ENCODE data around the gene NRG3.

NRG3 gene

GRCh38 chr10:82680608-82681007 lies 805.6 kb downstream of the NRG3 start:
- DNase-seq (ENCODE audit: low read depth) = no peak

GRCh38 chr10:82683945-82684344 lies 809.0 kb downstream of the NRG3 start:
- DNase-seq (ENCODE audit: low read depth) = no peak

GRCh38 chr10:82685087-82685486 lies 810.1 kb downstream of the NRG3 start:
- no peak for DNase-seq (ENCODE audit: low read depth)

GRCh38 chr10:82691211-82691610 lies 816.2 kb downstream of the NRG3 start:
- no peak for DNase-seq (ENCODE audit: low read depth)

- DNase-seq (ENCODE audit: low read depth) = no peak
Observed at GRCh38 chr10:82692458-82692857, 817.5 kb downstream of the NRG3 start.

- no peak for DNase-seq (ENCODE audit: low read depth)
Observed at GRCh38 chr10:82721831-82722230, 846.8 kb downstream of the NRG3 start.

- DNase-seq (ENCODE audit: low read depth) = no peak
Observed at GRCh38 chr10:82722273-82722672, 847.3 kb downstream of the NRG3 start.

GRCh38 chr10:82736305-82736704 lies 861.3 kb downstream of the NRG3 start:
- no peak for DNase-seq (ENCODE audit: low read depth)

GRCh38 chr10:82737549-82737948 lies 862.6 kb downstream of the NRG3 start:
- no peak for DNase-seq (ENCODE audit: low read depth)

GRCh38 chr10:82738592-82738991 lies 863.6 kb downstream of the NRG3 start:
- DNase-seq (ENCODE audit: low read depth) = no peak

GRCh38 chr10:82742478-82742877 lies 867.5 kb downstream of the NRG3 start:
- DNase-seq (ENCODE audit: low read depth) = no peak

- DNase-seq (ENCODE audit: low read depth) = no peak
Observed at GRCh38 chr10:82742898-82743297, 867.9 kb downstream of the NRG3 start.

- no peak for DNase-seq (ENCODE audit: low read depth)
Observed at GRCh38 chr10:82750538-82750937, 875.5 kb downstream of the NRG3 start.

GRCh38 chr10:82757397-82757796 lies 882.4 kb downstream of the NRG3 start:
- no peak for DNase-seq (ENCODE audit: low read depth)

GRCh38 chr10:82757901-82758300 lies 882.9 kb downstream of the NRG3 start:
- DNase-seq (ENCODE audit: low read depth) = no peak

GRCh38 chr10:82759050-82759449 lies 884.1 kb downstream of the NRG3 start:
- DNase-seq (ENCODE audit: low read depth) = no peak

- no peak for DNase-seq (ENCODE audit: low read depth)
Observed at GRCh38 chr10:82762641-82763040, 887.6 kb downstream of the NRG3 start.

GRCh38 chr10:82768040-82768439 lies 893.0 kb downstream of the NRG3 start:
- DNase-seq (ENCODE audit: low read depth) = no peak

- DNase-seq (ENCODE audit: low read depth) = no peak
Observed at GRCh38 chr10:82778908-82779307, 903.9 kb downstream of the NRG3 start.

- no peak for DNase-seq (ENCODE audit: low read depth)
Observed at GRCh38 chr10:82796510-82796909, 921.5 kb downstream of the NRG3 start.

- no peak for DNase-seq (ENCODE audit: low read depth)
Observed at GRCh38 chr10:82801289-82801688, 926.3 kb downstream of the NRG3 start.

- no peak for DNase-seq (ENCODE audit: low read depth)
Observed at GRCh38 chr10:82811621-82812020, 936.6 kb downstream of the NRG3 start.

- DNase-seq (ENCODE audit: low read depth) = no peak
Observed at GRCh38 chr10:82813856-82814255, 938.9 kb downstream of the NRG3 start.

GRCh38 chr10:82814635-82815034 lies 939.6 kb downstream of the NRG3 start:
- DNase-seq (ENCODE audit: low read depth) = no peak

- no peak for DNase-seq (ENCODE audit: low read depth)
Observed at GRCh38 chr10:82815680-82816079, 940.7 kb downstream of the NRG3 start.
